ENCODE measurements around the gene DLG2.

- TF ChIP-seq, protein P1, sequence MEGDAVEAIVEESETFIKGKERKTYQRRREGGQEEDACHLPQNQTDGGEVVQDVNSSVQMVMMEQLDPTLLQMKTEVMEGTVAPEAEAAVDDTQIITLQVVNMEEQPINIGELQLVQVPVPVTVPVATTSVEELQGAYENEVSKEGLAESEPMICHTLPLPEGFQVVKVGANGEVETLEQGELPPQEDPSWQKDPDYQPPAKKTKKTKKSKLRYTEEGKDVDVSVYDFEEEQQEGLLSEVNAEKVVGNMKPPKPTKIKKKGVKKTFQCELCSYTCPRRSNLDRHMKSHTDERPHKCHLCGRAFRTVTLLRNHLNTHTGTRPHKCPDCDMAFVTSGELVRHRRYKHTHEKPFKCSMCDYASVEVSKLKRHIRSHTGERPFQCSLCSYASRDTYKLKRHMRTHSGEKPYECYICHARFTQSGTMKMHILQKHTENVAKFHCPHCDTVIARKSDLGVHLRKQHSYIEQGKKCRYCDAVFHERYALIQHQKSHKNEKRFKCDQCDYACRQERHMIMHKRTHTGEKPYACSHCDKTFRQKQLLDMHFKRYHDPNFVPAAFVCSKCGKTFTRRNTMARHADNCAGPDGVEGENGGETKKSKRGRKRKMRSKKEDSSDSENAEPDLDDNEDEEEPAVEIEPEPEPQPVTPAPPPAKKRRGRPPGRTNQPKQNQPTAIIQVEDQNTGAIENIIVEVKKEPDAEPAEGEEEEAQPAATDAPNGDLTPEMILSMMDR (IDR thresholded peaks at IDR 0.05; ENCODE audit: control extremely low read depth in 1 of 3, insufficient read depth in 1 of 3, low read depth in 1 of 3, low read length in 3 of 3), result no peak
- TF ChIP-seq SIN3A (conservative IDR thresholded peaks at IDR 0.05 in 1 of 2, IDR thresholded peaks at IDR 0.05 in 1 of 2; ENCODE audit: low read depth in 1 of 2, low read length in 2 of 2) (no peak), SUZ12 (IDR thresholded peaks at IDR 0.05; ENCODE audit: low read length) (no peak), CREB1 (IDR thresholded peaks at IDR 0.05) (no peak), BCL11A (IDR thresholded peaks at IDR 0.05; ENCODE audit: low read depth in 2 of 2, low read length in 2 of 2) (no peak), POLR2A (IDR thresholded peaks at IDR 0.05; ENCODE audit: control extremely low read depth in 1 of 2, low read depth in 2 of 2, low read length in 2 of 2) (no peak), CHD2 (IDR thresholded peaks at IDR 0.05; ENCODE audit: low read length) (no peak), NANOG (IDR thresholded peaks at IDR 0.05; ENCODE audit: insufficient read depth, low read depth, low read length, poor library complexity, severe bottlenecking) (no peak), EP300 (IDR thresholded peaks at IDR 0.05; ENCODE audit: borderline replicate concordance in 1 of 2, low read depth in 2 of 2, low read length in 2 of 2) (no peak), CHD1 (IDR thresholded peaks at IDR 0.05; ENCODE audit: low read depth, low read length) (no peak), TAF1 (IDR thresholded peaks at IDR 0.05; ENCODE audit: low read depth, low read length) (no peak), POLR2AphosphoS5 (IDR thresholded peaks at IDR 0.05; ENCODE audit: low read depth, low read length) (no peak), EZH2 (IDR thresholded peaks at IDR 0.05; ENCODE audit: low read depth, low read length, severe bottlenecking) (no peak)
These were observed 1920.6 kb downstream of the DLG2 start for GRCh38 chr11:83706566-83706965.
